Measurements from ENCODE around the gene PEX11G. TPM values are rescaled to one million over a fixed set of nuclear protein-coding genes. Genes with fewer than 3 reads are reported as not detected.

Gene PEX11G
- total RNA-seq, 2 experiments from 2014 or later = not detected

- no peak for ATAC-seq (ENCODE audit: poor library complexity)
- H3K27ac ChIP-seq (ENCODE audit: low read depth in 1 of 2, low read length in 2 of 2) = no peak overlapping the region
- DNase-seq = no peak
- peaks cover 89% of the 10 kb centered on the region for H3K36me3 Mint-ChIP-seq (ENCODE audit: low read depth)
- H3K27me3 ChIP-seq (ENCODE audit: control insufficient read depth in 1 of 2, insufficient read depth in 2 of 2, low read length in 2 of 2) = no peaks in the 10 kb centered on the region
- no peak overlapping the region for H3K27ac Mint-ChIP-seq
- intact Hi-C loops (cut with DNase I, micrococcal nuclease) = no loop called here
- H3K36me3 ChIP-seq (ENCODE audit: insufficient read depth, low read length) = peaks cover 88% of the 10 kb centered on the region
- no peaks in the 10 kb centered on the region for H3K27me3 Mint-ChIP-seq
- no peaks in the 10 kb centered on the region for H3K9me3 Mint-ChIP-seq
- H3K9me3 ChIP-seq (ENCODE audit: control insufficient read depth in 1 of 2, insufficient read depth in 1 of 2, low read length in 2 of 2) = no peaks in the 10 kb centered on the region
- no peaks in the 10 kb centered on the region for H3K4me1 ChIP-seq (ENCODE audit: insufficient read depth, low read length)
- ChIA-PET CTCF (no interaction called here), POLR2A (no interaction called here)
- H3K4me3 Mint-ChIP-seq = no peak overlapping the region
- H3K4me1 Mint-ChIP-seq (ENCODE audit: low read depth) = peaks cover 16% of the 10 kb centered on the region
- TF ChIP-seq, protein P1, sequence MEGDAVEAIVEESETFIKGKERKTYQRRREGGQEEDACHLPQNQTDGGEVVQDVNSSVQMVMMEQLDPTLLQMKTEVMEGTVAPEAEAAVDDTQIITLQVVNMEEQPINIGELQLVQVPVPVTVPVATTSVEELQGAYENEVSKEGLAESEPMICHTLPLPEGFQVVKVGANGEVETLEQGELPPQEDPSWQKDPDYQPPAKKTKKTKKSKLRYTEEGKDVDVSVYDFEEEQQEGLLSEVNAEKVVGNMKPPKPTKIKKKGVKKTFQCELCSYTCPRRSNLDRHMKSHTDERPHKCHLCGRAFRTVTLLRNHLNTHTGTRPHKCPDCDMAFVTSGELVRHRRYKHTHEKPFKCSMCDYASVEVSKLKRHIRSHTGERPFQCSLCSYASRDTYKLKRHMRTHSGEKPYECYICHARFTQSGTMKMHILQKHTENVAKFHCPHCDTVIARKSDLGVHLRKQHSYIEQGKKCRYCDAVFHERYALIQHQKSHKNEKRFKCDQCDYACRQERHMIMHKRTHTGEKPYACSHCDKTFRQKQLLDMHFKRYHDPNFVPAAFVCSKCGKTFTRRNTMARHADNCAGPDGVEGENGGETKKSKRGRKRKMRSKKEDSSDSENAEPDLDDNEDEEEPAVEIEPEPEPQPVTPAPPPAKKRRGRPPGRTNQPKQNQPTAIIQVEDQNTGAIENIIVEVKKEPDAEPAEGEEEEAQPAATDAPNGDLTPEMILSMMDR (IDR thresholded peaks at IDR 0.05) = no peak
- no peak overlapping the region for H3K4me3 ChIP-seq (ENCODE audit: low read length)
Observed at GRCh38 chr19:7447648-7448047, 41.2 kb downstream of the PEX11G start.

DNA sequence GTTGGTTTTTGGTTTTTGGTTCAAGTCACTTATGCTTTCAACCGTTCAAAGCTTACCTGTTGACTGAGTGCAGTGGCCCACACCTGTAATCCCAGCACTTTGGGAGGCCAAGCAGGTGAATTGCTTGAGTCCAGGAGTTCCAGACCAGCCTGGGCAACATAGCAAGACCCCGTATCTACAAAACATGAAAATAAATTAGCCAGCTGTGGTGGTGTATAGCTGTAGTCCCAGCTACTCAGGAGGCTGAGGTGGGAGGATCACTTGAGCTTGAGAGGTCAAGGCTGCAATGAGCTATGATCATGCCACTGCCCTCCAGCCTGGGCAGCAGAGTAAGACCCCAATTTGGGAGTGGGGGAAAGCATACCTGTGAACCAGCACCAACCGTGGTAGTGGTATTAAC, 43.7 kb downstream of the PEX11G start:
- Mint-ChIP-seq H3K27ac (no peak overlapping the region), H3K27me3 (no peaks in the 10 kb centered on the region), H3K36me3 (ENCODE audit: low read depth) (peaks cover 93% of the 10 kb centered on the region), H3K9me3 (no peaks in the 10 kb centered on the region), H3K4me3 (no peak overlapping the region), H3K4me1 (ENCODE audit: low read depth) (peaks cover 2% of the 10 kb centered on the region)
- DNase-seq (no peak), ATAC-seq (ENCODE audit: poor library complexity) (no peak)
- intact Hi-C loops (cut with DNase I, micrococcal nuclease) = no loop called here
- H3K36me3 ChIP-seq (ENCODE audit: insufficient read depth, low read length) = peaks cover 91% of the 10 kb centered on the region
- CTCF ChIA-PET = no interaction called here
- no peaks in the 10 kb centered on the region for H3K27me3 ChIP-seq (ENCODE audit: control insufficient read depth in 1 of 2, insufficient read depth in 2 of 2, low read length in 2 of 2)
- H3K9me3 ChIP-seq (ENCODE audit: control insufficient read depth in 1 of 2, insufficient read depth in 1 of 2, low read length in 2 of 2) = no peaks in the 10 kb centered on the region
- no peak overlapping the region for H3K27ac ChIP-seq (ENCODE audit: low read depth in 1 of 2, low read length in 2 of 2)
- TF ChIP-seq, protein P1 (IDR thresholded peaks at IDR 0.05) = no peak
- H3K4me3 ChIP-seq (ENCODE audit: low read length) = no peak overlapping the region
- no peaks in the 10 kb centered on the region for H3K4me1 ChIP-seq (ENCODE audit: insufficient read depth, low read length)
- POLR2A ChIA-PET = no interaction called here

DNA sequence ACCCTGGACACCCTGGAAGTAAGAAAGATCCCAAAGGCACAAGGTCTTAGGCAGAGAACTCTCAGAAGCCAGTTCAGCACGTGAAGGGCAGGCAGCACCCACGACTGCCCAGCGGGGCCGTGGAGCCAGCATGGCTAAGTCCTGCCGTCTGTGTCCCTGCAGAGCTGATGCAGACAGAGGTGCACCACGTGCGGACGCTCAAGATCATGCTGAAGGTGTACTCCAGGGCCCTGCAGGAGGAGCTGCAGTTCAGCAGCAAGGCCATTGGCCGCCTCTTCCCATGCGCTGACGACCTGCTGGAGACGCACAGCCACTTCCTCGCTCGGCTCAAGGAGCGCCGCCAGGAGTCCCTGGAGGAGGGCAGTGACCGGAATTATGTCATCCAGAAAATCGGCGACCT, 44.8 kb downstream of the PEX11G start:
- Histone ChIP-seq H3K27ac (ENCODE audit: low read depth in 1 of 2, low read length in 2 of 2) (no peak overlapping the region), H3K4me1 (ENCODE audit: insufficient read depth, low read length) (no peaks in the 10 kb centered on the region), H3K9me3 (ENCODE audit: control insufficient read depth in 1 of 2, insufficient read depth in 1 of 2, low read length in 2 of 2) (no peaks in the 10 kb centered on the region), H3K4me3 (ENCODE audit: low read length) (no peak overlapping the region), H3K27me3 (ENCODE audit: control insufficient read depth in 1 of 2, insufficient read depth in 2 of 2, low read length in 2 of 2) (no peaks in the 10 kb centered on the region), H3K36me3 (ENCODE audit: insufficient read depth, low read length) (peaks cover 96% of the 10 kb centered on the region)
- CTCF ChIA-PET = no interaction called here
- intact Hi-C loops (cut with DNase I, micrococcal nuclease) = no loop called here
- Mint-ChIP-seq H3K4me1 (ENCODE audit: low read depth) (no peaks in the 10 kb centered on the region), H3K9me3 (no peaks in the 10 kb centered on the region), H3K4me3 (no peak overlapping the region), H3K27me3 (no peaks in the 10 kb centered on the region), H3K36me3 (ENCODE audit: low read depth) (peaks cover 91% of the 10 kb centered on the region), H3K27ac (no peak overlapping the region)
- DNase-seq (no peak), ATAC-seq (ENCODE audit: poor library complexity) (no peak)
- POLR2A ChIA-PET = no interaction called here
- TF ChIP-seq, protein P1 (IDR thresholded peaks at IDR 0.05) = no peak

Data from CD4-positive, alpha-beta T cell (primary cell).